Bronchial epithelial cell (primary cell): Measurements from ENCODE around the gene C5orf46. TPM values are rescaled to one million over a fixed set of nuclear protein-coding genes. Genes with fewer than 3 reads are reported as not detected.

Experiments used
- DNase-seq: peaks from one replicate; pipeline ENCODE4 v3.0.0-alpha.2; 2010; ENCODE audit warnings: low read depth
- FAIRE-seq: peaks from 2 replicates; lab custom pipeline; 2011; peaks lifted over from hg19 to GRCh38; lab: Jason Lieb, UNC
- H3K27me3 ChIP-seq: 2 replicates; pipeline ENCODE4 v1.5.1; 2011; ENCODE audit warnings: low read length; ENCODE audit not compliant: control insufficient read depth, insufficient read depth
- H3K36me3 ChIP-seq: 2 replicates; pipeline ENCODE4 v1.5.1; 2011; ENCODE audit warnings: low read length; ENCODE audit not compliant: control insufficient read depth, insufficient read depth
- H3K4me3 ChIP-seq: 2 replicates; pipeline ENCODE4 v1.5.1; 2011; ENCODE audit warnings: mild to moderate bottlenecking, low read depth, low read length, control low read depth
- total RNA-seq: library from RNA; depleted of rRNA; stranded (reverse); fragments of >200 nt; gene quantifications from 2 replicates; pipeline ENCODE4 v1.2.1, GENCODE V29; 2014
- TF ChIP-seq, protein P1 (sequence below): IDR thresholded peaks from 2 replicates; pipeline ENCODE4 v1.5.1; 2011; ENCODE audit warnings: mild to moderate bottlenecking, moderate library complexity, low read length, control low read depth, inconsistent platforms; ENCODE audit not compliant: insufficient read depth, severe bottlenecking

The C5orf46 gene
- total RNA-seq, 1 donor from 2014 or later = not detected

GRCh38 chr5:147854894-147855773, 51.2 kb downstream of the C5orf46 start:
- TF ChIP-seq, protein P1, sequence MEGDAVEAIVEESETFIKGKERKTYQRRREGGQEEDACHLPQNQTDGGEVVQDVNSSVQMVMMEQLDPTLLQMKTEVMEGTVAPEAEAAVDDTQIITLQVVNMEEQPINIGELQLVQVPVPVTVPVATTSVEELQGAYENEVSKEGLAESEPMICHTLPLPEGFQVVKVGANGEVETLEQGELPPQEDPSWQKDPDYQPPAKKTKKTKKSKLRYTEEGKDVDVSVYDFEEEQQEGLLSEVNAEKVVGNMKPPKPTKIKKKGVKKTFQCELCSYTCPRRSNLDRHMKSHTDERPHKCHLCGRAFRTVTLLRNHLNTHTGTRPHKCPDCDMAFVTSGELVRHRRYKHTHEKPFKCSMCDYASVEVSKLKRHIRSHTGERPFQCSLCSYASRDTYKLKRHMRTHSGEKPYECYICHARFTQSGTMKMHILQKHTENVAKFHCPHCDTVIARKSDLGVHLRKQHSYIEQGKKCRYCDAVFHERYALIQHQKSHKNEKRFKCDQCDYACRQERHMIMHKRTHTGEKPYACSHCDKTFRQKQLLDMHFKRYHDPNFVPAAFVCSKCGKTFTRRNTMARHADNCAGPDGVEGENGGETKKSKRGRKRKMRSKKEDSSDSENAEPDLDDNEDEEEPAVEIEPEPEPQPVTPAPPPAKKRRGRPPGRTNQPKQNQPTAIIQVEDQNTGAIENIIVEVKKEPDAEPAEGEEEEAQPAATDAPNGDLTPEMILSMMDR = no peak
- FAIRE-seq (no peak), DNase-seq (no peak)
- no peak overlapping the region for H3K4me3 ChIP-seq
- peaks cover 2% of the 10 kb centered on the region for H3K27me3 ChIP-seq
- no peaks in the 10 kb centered on the region for H3K36me3 ChIP-seq

- Histone ChIP-seq H3K27me3 (peaks cover 2% of the 10 kb centered on the region), H3K36me3 (no peaks in the 10 kb centered on the region), H3K4me3 (no peak overlapping the region)
- DNase-seq (no peak), FAIRE-seq (no peak)
- TF ChIP-seq, protein P1 = no peak
These were observed 52.0 kb downstream of the C5orf46 start for GRCh38 chr5:147854331-147854730.

DNA sequence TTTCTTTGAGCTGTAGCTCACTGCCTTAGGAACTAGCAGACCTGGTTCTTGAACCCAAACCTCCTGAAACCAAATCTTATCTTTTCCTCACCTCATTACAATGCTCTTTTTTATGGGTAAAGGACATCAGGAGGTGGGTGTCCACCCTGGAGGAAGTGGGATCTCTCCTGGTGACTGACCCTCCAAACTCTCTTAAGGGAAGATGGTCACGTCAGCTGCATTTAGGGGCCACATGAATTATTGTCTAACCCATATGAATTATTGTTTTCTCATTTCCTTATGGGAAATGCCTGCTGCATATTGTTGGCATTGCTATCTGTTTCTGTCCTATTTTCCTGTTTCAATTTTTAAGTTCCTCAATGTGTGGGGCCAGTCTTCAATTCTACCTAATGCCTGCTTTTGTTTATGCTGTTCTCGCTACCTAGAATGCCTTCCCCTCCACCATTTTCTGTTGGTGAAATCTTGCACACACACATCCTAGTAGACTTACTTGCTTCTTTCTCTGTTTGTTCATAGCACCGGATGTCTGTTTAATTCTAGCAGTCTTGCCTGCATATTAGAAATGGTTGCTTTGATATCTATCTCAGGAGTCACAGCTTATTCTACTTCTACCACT, 52.9 kb downstream of the C5orf46 start:
- peaks cover 2% of the 10 kb centered on the region for H3K27me3 ChIP-seq
- TF ChIP-seq, protein P1 = no peak
- no peak for FAIRE-seq
- no peak for DNase-seq
- H3K36me3 ChIP-seq = no peaks in the 10 kb centered on the region
- H3K4me3 ChIP-seq = no peak overlapping the region

DNA sequence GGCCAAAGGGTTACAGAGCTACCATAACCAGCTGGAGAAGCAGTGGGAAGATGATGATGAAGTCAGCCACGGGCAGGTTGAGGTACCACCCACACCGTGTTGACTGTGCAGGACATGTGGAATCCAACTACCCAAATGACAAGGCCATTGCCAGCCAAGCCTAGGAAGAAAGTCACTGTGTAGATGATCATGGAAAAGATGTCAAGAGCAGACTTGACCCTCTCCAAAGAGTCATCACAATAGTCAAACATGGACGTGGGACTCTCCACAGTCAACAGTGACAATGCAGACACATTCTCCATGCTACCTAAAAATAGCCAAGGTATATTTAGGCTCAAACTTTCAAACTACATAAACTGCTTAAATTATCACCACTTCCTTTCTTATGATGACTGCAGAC, 54.0 kb downstream of the C5orf46 start:
- Histone ChIP-seq H3K27me3 (peaks cover 2% of the 10 kb centered on the region), H3K36me3 (no peaks in the 10 kb centered on the region), H3K4me3 (no peak overlapping the region)
- TF ChIP-seq, protein P1 = no peak
- DNase-seq (no peak), FAIRE-seq (no peak)

GRCh38 chr5:147851578-147851977, 54.8 kb downstream of the C5orf46 start:
- Histone ChIP-seq H3K4me3 (no peak overlapping the region), H3K27me3 (peaks cover 2% of the 10 kb centered on the region), H3K36me3 (no peaks in the 10 kb centered on the region)
- FAIRE-seq (no peak), DNase-seq (no peak)
- TF ChIP-seq, protein P1 = no peak
